ENCODE results near the gene PDS5A.

DNA sequence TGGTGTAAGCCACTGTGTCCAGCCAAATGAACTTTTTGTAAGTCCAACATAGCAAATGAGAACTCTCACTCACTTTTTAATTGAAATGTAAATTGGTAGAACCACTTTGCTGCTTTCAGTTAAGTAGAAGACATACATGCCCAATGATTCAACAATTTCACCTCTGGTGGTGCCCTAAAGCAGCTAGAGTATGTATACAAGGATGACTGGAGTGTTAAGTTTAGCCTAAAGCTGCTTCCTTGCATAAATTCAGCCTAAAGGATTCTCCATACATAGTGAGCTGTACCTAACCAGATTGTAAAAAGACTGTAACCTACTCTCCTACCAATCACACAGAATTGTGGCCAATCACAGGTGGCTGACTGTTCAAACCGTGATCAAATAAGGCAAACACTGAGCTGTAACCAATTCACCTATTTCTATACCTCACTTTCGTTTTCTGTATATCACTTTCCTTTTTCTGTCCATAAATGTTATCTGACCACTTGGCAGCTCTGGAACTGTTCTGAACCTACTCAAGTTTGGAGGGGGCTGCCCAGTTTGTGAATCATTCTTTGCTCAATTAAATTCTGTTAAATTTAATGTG, 39.9 kb downstream of the PDS5A start:
- TF ChIP-seq POLR2A (IDR thresholded peaks at IDR 0.05; ENCODE audit: extremely low read depth, insufficient read length) (no peak), MYC (IDR thresholded peaks at IDR 0.05; ENCODE audit: low read depth, low read length) (no peak)
